PC-3 (cell line): ENCODE measurements around the gene UBE2D2. TPM values are rescaled to one million over a fixed set of nuclear protein-coding genes. Genes with fewer than 3 reads are reported as not detected.

Experiments used
- ATAC-seq: fragments of 200-7000 bp; cut with Tn5 transposase; 2 replicates; pipeline ENCODE4 v1.9.1; 2020; ENCODE audit warnings: mild to moderate bottlenecking, moderate library complexity
- BruUV-seq: library from RNA; stranded (reverse); fragments of 400-500 nt; replicated peaks from 2 replicates; lab custom pipeline; 2021; lab: Mats Ljungman, UMichigan
- CTCF ChIA-PET: fragments of 300-600 bp; sonication (Branson Sonifier 250); formaldehyde crosslinking; loops from one replicate; lab custom pipeline; 2022; ENCODE audit warnings: antibody characterized with exemption; lab: Charles Lee
- POLR2A ChIA-PET: fragments of 300-600 bp; sonication (Branson Sonifier 250); formaldehyde crosslinking; loops from one replicate; lab custom pipeline; 2022; ENCODE audit warnings: antibody characterized with exemption; ENCODE audit not compliant: unreplicated experiment; lab: Charles Lee
- DNase-seq: peaks from one replicate; pipeline ENCODE4 v3.0.0-alpha.2; 2015
- H2AFZ ChIP-seq: fragments of 300-600 bp; sonication (generic); 2 replicates; pipeline ENCODE4 v1.6.0; 2016; ENCODE audit warnings: antibody characterized with exemption, low read length
- H3F3A ChIP-seq: fragments of 300-600 bp; sonication (generic); one replicate; pipeline ENCODE4 v1.6.0; 2017; ENCODE audit warnings: antibody characterized with exemption, low read length, control low read depth, mild to moderate bottlenecking; ENCODE audit not compliant: unreplicated experiment
- H3K27ac ChIP-seq: fragments of 300-600 bp; sonication (generic); 2 replicates; pipeline ENCODE4 v1.5.1; 2016; ENCODE audit warnings: mild to moderate bottlenecking, low read length
- H3K27me3 ChIP-seq: fragments of 300-600 bp; sonication (generic); 2 replicates; pipeline ENCODE4 v1.6.1; 2016; ENCODE audit warnings: low read length, mixed read lengths
- H3K36me3 ChIP-seq: fragments of 300-600 bp; sonication (generic); 2 replicates; pipeline ENCODE4 v1.6.1; 2016; ENCODE audit warnings: low read depth, mixed run types, low read length, mixed read lengths
- H3K4me1 ChIP-seq: fragments of 300-600 bp; sonication (generic); 2 replicates; pipeline ENCODE4 v1.5.1; 2016; ENCODE audit warnings: low read length; ENCODE audit not compliant: insufficient read depth
- H3K4me2 ChIP-seq: fragments of 300-600 bp; sonication (generic); 2 replicates; pipeline ENCODE4 v1.6.0; 2016; ENCODE audit warnings: low read length
- H3K4me3 ChIP-seq: fragments of 300-600 bp; sonication (generic); 2 replicates; pipeline ENCODE4 v1.5.1; 2016; ENCODE audit warnings: mild to moderate bottlenecking, low read length, mixed read lengths
- H3K79me2 ChIP-seq: fragments of 300-600 bp; sonication (generic); 2 replicates; pipeline ENCODE4 v1.6.1; 2017; ENCODE audit warnings: low read length, mixed read lengths
- H3K9ac ChIP-seq: fragments of 300-600 bp; sonication (generic); 2 replicates; pipeline ENCODE4 v1.6.0; 2016; ENCODE audit warnings: mild to moderate bottlenecking, low read length
- H3K9me2 ChIP-seq: fragments of 300-600 bp; sonication (generic); replicated peaks from 2 replicates; pipeline ENCODE4 v1.6.1; 2016; ENCODE audit warnings: mixed run types, low read length, mixed read lengths
- H3K9me3 ChIP-seq: fragments of 300-600 bp; sonication (generic); 2 replicates; pipeline ENCODE4 v1.6.1; 2016; ENCODE audit warnings: low read length, mixed read lengths
- H4K20me1 ChIP-seq: fragments of 300-600 bp; sonication (generic); 2 replicates; pipeline ENCODE4 v1.6.1; 2016; ENCODE audit warnings: low read length, mixed read lengths
- EZH2 ChIP-seq: fragments of 300-600 bp; sonication (generic); IDR thresholded peaks from one replicate; pipeline ENCODE4 v1.6.1; 2017; ENCODE audit warnings: antibody characterized with exemption, mild to moderate bottlenecking, low read length; ENCODE audit not compliant: unreplicated experiment
- EZH2phosphoT487 ChIP-seq: fragments of 300-600 bp; sonication (generic); IDR thresholded peaks from 2 replicates; pipeline ENCODE4 v1.6.1; 2018; ENCODE audit warnings: mild to moderate bottlenecking, antibody characterized with exemption, low read length, borderline replicate concordance
- intact Hi-C: fragments of 100-400 bp; cut with micrococcal nuclease; formaldehyde crosslinking; loops from 2 replicates; pipeline ENCODE4 v1.9.0; 2023
- total RNA-seq: library from RNA; depleted of rRNA; stranded (reverse); fragments of >200 nt; gene quantifications from 2 replicates; pipeline ENCODE4 v1.2.3, GENCODE V29; 2014
- TF ChIP-seq, protein P1 (sequence below): fragments of 300-600 bp; sonication (generic); conservative IDR thresholded peaks from 2 replicates; pipeline ENCODE4 v1.5.1; 2017; ENCODE audit warnings: antibody characterized with exemption, low read depth, mild to moderate bottlenecking, low read length

UBE2D2 gene
- total RNA-seq, 1 experiment from 2014 or later = 98.7 TPM

DNA sequence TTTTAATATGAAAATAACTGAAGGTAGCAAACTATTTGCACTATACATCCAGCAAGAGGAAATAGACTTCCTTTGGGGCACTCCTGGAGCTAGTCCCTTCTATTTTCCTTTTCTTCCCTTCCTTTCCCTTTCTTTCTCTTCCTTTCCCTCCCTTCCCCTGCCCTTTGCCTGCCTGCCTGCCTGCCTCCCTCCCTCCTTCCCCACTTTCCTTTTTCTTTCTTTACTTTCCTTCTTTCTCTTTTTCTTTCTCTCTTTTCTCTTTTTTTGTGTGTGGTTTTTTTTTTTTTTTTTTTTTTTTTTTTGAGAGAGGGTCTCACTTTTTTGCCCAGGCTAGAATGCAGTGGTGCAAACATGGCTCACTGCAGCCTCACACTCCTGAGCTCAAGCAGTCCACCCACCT, 69.7 kb downstream of the UBE2D2 start:
- ChIA-PET CTCF (no interaction called here), POLR2A (interaction anchor here (0.5 kb wide), 1 partner anchor 37 kb away, joined by 5 read pairs; no protein-coding TSS in a partner anchor)
- Histone ChIP-seq H2AFZ (no peak overlapping the region), H3K4me1 (peaks cover 3% of the 10 kb centered on the region), H3K4me3 (no peak overlapping the region), H3F3A (no peaks in the 10 kb centered on the region), H3K9ac (no peak overlapping the region), H4K20me1 (no peaks in the 10 kb centered on the region), H3K79me2 (no peaks in the 10 kb centered on the region), H3K4me2 (no peak overlapping the region), H3K27ac (no peak overlapping the region), H3K9me3 (no peaks in the 10 kb centered on the region), H3K9me2 (no peaks in the 10 kb centered on the region), H3K27me3 (no peaks in the 10 kb centered on the region), H3K36me3 (peaks cover 30% of the 10 kb centered on the region)
- BruUV-seq = no TSS peak
- intact Hi-C loops = no loop called here
- ATAC-seq (no peak), DNase-seq (no peak)
- no peak for TF ChIP-seq EZH2
- no peak for TF ChIP-seq EZH2phosphoT487
- TF ChIP-seq, protein P1, sequence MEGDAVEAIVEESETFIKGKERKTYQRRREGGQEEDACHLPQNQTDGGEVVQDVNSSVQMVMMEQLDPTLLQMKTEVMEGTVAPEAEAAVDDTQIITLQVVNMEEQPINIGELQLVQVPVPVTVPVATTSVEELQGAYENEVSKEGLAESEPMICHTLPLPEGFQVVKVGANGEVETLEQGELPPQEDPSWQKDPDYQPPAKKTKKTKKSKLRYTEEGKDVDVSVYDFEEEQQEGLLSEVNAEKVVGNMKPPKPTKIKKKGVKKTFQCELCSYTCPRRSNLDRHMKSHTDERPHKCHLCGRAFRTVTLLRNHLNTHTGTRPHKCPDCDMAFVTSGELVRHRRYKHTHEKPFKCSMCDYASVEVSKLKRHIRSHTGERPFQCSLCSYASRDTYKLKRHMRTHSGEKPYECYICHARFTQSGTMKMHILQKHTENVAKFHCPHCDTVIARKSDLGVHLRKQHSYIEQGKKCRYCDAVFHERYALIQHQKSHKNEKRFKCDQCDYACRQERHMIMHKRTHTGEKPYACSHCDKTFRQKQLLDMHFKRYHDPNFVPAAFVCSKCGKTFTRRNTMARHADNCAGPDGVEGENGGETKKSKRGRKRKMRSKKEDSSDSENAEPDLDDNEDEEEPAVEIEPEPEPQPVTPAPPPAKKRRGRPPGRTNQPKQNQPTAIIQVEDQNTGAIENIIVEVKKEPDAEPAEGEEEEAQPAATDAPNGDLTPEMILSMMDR = no peak

DNA sequence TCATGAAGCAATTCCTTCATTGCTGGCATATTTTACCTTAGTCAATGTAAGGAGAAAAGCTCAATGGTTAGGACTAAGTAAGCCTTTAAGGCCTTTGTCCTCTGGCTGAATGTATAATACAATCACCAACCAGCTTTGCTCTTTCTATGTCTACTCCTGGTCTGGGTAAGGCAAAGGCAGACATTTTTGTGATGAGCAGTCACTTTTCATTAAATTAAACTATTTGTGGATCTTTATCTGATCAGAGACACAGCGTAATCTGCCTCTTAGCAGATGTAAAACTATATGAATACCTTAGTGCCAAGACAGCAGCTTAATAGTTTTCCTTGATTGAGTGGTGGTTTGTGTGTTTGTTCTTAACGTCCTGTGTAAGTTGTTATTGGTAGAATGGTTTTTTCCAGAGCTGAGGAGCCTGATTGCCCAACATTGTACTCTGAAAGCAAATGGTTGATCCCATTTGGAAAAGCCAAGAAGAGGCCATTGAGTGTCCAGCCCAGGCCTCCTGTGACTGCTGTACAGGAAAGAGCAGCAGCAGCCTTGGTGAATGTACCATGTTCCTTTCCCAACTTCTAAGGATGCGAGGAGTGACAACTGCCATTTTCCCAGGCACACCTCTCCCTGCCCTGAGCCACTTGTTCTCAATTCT, 70.5 kb downstream of the UBE2D2 start:
- Histone ChIP-seq H3K9ac (no peak overlapping the region), H3K9me2 (no peaks in the 10 kb centered on the region), H2AFZ (no peak overlapping the region), H3K4me3 (no peak overlapping the region), H3K27me3 (no peaks in the 10 kb centered on the region), H4K20me1 (no peaks in the 10 kb centered on the region), H3K4me2 (no peak overlapping the region), H3F3A (no peaks in the 10 kb centered on the region), H3K27ac (no peak overlapping the region), H3K9me3 (no peaks in the 10 kb centered on the region), H3K4me1 (peaks cover 11% of the 10 kb centered on the region), H3K79me2 (no peaks in the 10 kb centered on the region), H3K36me3 (peaks cover 24% of the 10 kb centered on the region)
- BruUV-seq = no TSS peak
- ChIA-PET CTCF (interaction anchor here (0.8 kb wide), 1 partner anchor 57 kb away, joined by 5 read pairs; no protein-coding TSS in a partner anchor), POLR2A (interaction anchor here (0.5 kb wide), 1 partner anchor 38 kb away, joined by 5 read pairs; no protein-coding TSS in a partner anchor)
- ATAC-seq = no peak
- no peak for DNase-seq
- intact Hi-C loops = loop anchor here (2.0 kb wide), 1 partner anchor 57 kb away; no protein-coding TSS in a partner anchor
- TF ChIP-seq EZH2phosphoT487 (no peak), EZH2 (no peak)
- TF ChIP-seq, protein P1 = no peak
